HG03025 (cell line): ENCODE results near the gene EMILIN3.

Source experiments
- ATAC-seq: cut with Tn5 transposase; IDR thresholded peaks from one replicate; pipeline ENCODE4 v1.9.1; 2021; ENCODE audit warnings: mild to moderate bottlenecking, moderate library complexity; ENCODE audit not compliant: unreplicated experiment, low FRiP score

Gene EMILIN3

GRCh38 chr20:41364967-41365765 lies 1.5 kb downstream of the EMILIN3 start:
- ATAC-seq = no peak

GRCh38 chr20:41364236-41364855 lies 2.3 kb downstream of the EMILIN3 start:
- no peak for ATAC-seq

- no peak for ATAC-seq
Measured at GRCh38 chr20:41363601-41364000, 3.0 kb downstream of the EMILIN3 start.

- ATAC-seq = no peak
Measured at GRCh38 chr20:41362748-41363140, 3.9 kb downstream of the EMILIN3 start.

- no peak for ATAC-seq
Measured at GRCh38 chr20:41361757-41362747, 4.6 kb downstream of the EMILIN3 start.

- ATAC-seq = no peak
Measured at GRCh38 chr20:41360831-41361756, 5.5 kb downstream of the EMILIN3 start.

GRCh38 chr20:41359541-41360011 lies 7.0 kb downstream of the EMILIN3 start:
- no peak for ATAC-seq

GRCh38 chr20:41358717-41359116 lies 7.9 kb downstream of the EMILIN3 start:
- no peak for ATAC-seq

GRCh38 chr20:41358230-41358629 lies 8.4 kb downstream of the EMILIN3 start:
- no peak for ATAC-seq

GRCh38 chr20:41357424-41358163 lies 9.0 kb downstream of the EMILIN3 start:
- ATAC-seq = no peak

GRCh38 chr20:41356951-41357350 lies 9.7 kb downstream of the EMILIN3 start:
- ATAC-seq = no peak

- no peak for ATAC-seq
Measured at GRCh38 chr20:41355598-41356203, 10.9 kb downstream of the EMILIN3 start.

- no peak for ATAC-seq
Measured at GRCh38 chr20:41355192-41355591, 11.4 kb downstream of the EMILIN3 start.

GRCh38 chr20:41353530-41353929 lies 13.1 kb downstream of the EMILIN3 start:
- ATAC-seq = no peak

GRCh38 chr20:41352666-41353065 lies 14.0 kb downstream of the EMILIN3 start:
- no peak for ATAC-seq

GRCh38 chr20:41352106-41352505 lies 14.5 kb downstream of the EMILIN3 start:
- no peak for ATAC-seq

GRCh38 chr20:41350408-41350962 lies 16.1 kb downstream of the EMILIN3 start:
- ATAC-seq = no peak

- ATAC-seq = no peak
Measured at GRCh38 chr20:41349943-41350342, 16.7 kb downstream of the EMILIN3 start.
